Stimulated activated CD4-positive, alpha-beta T cell treated with anti-CD3 and anti-CD28 coated beads, TNF-alpha, amount 100 ng/mL, for 48 hours (primary cell): Measurements from ENCODE around the gene CLCNKA.
A peak's percentile ranks its signal among the peaks of the same experiment; 100 is the strongest.
"Not testable (repeated sequence)": the region's sequence is repeated elsewhere in the genome, so short reads cannot be mapped to it uniquely, and the experiment has no call there.

Experiments
- DNase-seq, 3 donors: peaks; one replicate each; pipeline ENCODE4 v3.0.0-alpha.2; 2020; ENCODE audit warnings: low read depth in 3 of 3

Gene CLCNKA

DNA sequence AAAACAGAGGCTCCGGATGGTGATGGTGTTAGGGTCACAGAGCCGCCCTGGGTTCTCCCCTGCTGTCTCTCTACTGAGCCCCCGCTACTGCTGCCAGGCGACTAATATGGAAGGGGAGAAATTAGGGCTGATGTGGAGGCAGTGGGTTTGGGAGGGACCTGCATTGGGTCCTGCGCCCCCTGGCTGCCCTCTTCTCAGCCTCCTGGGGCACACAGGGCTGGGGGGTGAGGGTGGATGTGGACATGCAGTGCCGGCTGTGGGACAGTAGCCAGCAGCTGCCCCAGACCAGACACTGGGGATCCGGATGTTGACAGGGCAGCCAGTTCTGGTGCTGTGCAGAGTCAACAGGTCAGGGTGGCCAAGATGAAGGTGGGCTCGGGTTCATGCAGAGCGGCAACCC, 20.3 kb downstream of the CLCNKA start:
- no peak for DNase-seq

GRCh38 chr1:16042654-16043053, 20.8 kb downstream of the CLCNKA start:
- not testable (repeated sequence) for DNase-seq

DNA sequence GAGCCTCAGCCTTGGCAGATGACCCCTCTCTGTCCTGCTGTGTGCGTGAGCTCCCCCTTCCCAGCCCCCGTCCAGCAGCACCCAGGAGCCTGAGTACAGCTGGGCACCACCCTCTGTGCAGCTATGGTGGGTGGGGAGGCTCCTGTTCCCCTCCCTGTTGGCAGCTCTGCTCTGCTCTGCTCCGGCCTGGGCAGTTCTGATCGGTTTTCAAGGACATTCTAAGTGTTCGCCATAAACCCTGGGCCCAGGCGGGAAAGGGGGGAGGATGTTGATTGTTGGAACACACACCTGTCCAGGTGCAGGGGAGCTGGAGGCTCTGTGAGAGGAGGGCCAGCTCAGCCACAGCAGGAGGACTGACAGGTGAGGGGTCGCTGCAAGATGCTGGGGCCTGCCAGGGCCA, 21.7 kb downstream of the CLCNKA start, which contains the start of gene CLCNKB:
Gene CLCNKB, plus strand, starts transcription at position 262 of the 400 bp plus-strand sequence. CDS start 711 bp downstream, outside the sequence.
- DNase-seq = no peak

DNA sequence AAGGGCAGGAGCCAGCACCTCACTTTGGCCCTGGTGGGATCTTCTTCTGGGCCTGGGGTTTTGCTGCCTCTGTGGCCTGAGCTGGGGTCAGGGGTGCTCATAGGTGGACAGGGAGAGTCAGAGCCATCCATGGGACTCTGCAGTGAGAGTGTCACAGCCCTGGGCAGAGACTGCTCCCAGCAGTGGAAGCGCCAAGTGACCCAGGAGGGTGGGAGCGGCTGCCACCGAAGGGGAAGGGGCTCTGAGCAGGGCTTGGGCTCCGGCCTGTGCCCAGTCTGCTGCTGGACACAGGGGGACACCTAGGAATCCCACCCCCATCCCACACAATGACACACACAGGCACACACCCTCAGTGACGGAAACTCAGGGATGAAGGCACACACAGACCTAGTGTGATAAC, 22.1 kb downstream of the CLCNKA start:
- DNase-seq = no peak

DNA sequence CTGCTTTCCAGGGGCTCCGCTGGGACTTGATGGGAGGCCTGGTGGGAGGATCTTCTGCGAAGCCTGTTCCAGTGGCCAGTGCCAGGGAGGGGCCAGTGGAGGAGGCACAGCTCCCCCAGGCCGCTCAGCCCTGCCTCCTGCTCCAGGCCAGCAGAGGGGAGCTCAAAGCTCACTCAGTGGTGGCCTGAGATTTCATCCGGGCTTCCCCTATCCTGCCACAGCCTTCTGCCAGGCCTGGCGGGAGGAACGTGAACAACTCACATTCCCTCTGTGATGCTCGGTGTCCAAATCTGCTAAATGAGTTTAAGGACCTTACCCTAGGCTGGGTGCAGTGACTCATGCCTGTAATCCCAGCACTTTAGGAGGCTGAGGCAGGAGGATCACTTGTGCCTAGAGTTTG, 25.0 kb downstream of the CLCNKA start:
- no peak for DNase-seq

- no peak for DNase-seq
These were observed 26.1 kb downstream of the CLCNKA start for GRCh38 chr1:16047791-16048475.

GRCh38 chr1:16048573-16049189, 26.8 kb downstream of the CLCNKA start:
- DNase-seq = peak in 1 of 3 donors; percentile 41

DNA sequence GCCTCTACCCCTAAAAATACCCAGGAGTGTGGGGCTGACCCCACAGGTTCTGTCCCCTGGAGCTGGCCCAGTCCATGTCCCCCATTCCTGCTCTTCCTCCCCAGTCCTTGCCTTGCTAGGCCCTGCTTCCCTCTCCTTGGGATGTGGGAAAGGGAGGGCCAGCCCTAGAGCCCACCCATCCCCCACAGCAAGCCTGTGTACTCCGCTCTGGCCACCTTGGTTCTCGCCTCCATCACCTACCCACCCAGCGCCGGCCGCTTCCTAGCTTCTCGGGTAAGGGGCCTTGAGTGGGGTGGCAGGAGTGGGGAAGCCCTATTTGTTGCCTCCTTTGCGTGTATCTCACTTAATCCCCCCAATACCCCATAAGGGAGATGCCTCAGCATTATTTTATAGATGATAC, 28.5 kb downstream of the CLCNKA start:
- DNase-seq = no peak

DNA sequence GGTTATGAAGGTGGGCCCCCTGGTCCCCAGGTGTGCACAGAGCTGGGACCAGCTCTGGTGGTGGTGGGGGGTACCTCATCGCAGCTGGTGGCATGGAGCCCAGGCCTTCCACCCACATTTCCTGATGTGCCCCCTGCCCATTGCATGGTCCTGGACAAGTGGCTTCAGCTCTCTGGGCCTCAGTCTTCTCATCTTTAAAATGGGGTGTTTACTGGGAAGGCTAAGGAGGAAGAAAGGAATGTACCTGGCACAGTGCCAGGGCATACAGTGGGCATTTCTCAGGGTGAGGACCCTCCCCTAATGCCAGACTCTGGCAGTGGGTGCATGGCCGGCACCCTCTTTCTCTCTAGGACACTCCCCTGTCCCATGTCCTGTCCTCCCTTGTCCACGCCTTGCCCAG, 29.2 kb downstream of the CLCNKA start:
- no peak for DNase-seq

DNA sequence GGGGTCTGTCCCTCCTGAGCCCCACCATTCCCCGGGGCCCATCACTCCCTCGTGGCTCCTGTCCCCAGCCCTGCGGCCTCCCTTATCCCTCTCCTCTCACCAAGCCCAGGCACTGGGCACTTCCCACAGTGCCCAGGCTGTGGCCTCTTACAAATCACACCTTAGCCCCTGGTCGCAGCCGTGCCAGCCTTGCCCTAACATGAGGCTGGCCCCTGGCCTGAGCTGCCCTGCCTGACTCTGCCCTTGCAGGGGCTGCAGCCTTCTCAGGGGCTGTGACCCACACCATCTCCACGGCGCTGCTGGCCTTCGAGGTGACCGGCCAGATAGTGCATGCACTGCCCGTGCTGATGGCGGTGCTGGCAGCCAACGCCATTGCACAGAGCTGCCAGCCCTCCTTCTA, 30.1 kb downstream of the CLCNKA start:
- not testable (repeated sequence) for DNase-seq

- no peak for DNase-seq
These were observed 32.1 kb downstream of the CLCNKA start for GRCh38 chr1:16053781-16054502.

GRCh38 chr1:16054598-16055540, 33.0 kb downstream of the CLCNKA start:
- no peak for DNase-seq

GRCh38 chr1:16055613-16056520, 34.0 kb downstream of the CLCNKA start:
- DNase-seq = peak; percentile 52 to 83 (median 82)

DNA sequence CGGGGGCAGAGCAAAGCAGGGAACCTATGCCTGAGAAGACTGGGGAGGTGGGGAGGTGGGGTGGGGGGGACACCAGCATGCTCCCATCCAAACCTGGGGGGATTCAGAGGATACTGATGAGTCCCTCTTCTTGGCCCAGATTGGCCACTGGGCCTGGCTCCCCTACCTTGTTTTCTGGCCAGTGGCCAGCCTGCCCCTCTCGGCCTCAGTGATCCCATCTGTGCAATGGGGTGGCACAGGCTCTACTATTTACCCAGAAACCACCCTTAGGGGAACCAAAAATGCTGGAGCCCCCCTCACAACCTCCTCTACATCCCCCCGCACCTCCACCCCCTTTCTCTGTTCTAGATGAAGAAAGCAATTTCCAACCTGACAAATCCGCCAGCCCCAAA, 34.7 kb downstream of the CLCNKA start:
- not testable (repeated sequence) for DNase-seq

GRCh38 chr1:16057314-16057915, 35.6 kb downstream of the CLCNKA start:
- not testable (repeated sequence) for DNase-seq

DNA sequence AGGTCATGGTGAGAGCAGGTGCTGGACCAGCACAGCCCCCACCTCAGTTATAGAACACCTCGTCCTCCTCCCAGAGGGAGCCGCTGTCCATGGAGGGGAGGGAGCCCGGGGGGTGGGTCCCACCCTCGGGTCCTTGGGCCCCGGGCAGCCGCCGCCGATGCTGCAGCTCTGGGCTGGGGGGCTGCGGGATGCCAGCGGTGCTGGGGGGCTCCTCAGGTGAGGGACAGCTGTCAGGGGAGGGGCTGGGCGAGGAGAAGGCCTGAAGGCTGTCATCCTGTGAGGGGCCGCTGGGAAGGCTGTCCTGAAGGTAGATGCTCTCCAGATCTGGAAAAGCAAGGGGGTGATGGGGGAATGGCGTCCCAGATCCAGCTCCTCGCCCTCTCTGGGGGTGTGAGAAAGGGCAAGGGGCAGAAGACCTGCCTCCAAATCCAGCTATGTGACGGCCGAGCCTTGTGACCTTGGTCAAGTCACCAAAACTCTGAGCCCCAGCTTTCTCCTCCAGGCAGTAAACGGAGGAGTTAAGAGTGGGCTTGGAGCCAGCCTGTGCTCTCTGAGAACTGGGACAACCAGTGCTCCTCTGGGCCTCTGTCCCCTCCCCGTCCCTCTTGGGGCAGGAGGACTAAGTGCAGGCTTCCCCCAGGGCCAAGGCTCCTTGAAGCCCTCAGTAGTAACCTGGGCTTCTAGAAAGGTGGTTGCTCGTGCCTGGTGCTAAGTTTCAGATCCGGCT, 36.7 kb downstream of the CLCNKA start:
- not testable (repeated sequence) for DNase-seq

- DNase-seq = no peak
These were observed 39.4 kb downstream of the CLCNKA start for GRCh38 chr1:16061266-16061665.

- not testable (repeated sequence) for DNase-seq
These were observed 40.3 kb downstream of the CLCNKA start for GRCh38 chr1:16061989-16062686.

GRCh38 chr1:16062687-16063075, 40.8 kb downstream of the CLCNKA start:
- not testable (repeated sequence) for DNase-seq
